ENCODE data around the gene IPCEF1.

IPCEF1 gene

DNA sequence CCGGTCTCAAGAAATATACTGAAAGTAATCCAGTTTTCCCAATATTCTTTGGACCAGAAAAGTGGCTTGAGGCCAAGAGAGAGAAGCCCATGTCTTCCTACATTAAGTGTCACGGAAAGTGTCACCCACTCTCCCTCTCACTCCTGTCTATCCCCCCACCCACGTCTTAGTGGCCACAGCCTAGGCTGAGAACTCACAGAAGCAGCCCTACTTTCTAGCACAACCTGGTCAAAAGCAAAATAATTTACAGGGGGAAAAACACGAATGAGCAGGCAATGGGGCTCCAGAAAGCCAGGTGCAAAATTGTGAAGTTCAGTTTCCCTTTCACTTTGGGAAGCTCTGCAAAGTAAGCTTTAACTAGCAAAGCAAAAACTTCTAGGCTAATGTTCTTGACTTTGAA lies 199.5 kb downstream of the IPCEF1 start:
- no peak for DNase-seq
- in situ Hi-C loops (cut with HindIII; ENCODE audit: low pct_ligation_motif_present, low sequenced_read_pairs) = no loop called here
- TF ChIP-seq, protein P1, sequence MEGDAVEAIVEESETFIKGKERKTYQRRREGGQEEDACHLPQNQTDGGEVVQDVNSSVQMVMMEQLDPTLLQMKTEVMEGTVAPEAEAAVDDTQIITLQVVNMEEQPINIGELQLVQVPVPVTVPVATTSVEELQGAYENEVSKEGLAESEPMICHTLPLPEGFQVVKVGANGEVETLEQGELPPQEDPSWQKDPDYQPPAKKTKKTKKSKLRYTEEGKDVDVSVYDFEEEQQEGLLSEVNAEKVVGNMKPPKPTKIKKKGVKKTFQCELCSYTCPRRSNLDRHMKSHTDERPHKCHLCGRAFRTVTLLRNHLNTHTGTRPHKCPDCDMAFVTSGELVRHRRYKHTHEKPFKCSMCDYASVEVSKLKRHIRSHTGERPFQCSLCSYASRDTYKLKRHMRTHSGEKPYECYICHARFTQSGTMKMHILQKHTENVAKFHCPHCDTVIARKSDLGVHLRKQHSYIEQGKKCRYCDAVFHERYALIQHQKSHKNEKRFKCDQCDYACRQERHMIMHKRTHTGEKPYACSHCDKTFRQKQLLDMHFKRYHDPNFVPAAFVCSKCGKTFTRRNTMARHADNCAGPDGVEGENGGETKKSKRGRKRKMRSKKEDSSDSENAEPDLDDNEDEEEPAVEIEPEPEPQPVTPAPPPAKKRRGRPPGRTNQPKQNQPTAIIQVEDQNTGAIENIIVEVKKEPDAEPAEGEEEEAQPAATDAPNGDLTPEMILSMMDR (IDR thresholded peaks at IDR 0.05; ENCODE audit: low read depth, low read length, missing control alignments) = no peak
- Histone ChIP-seq H3K36me3 (replicated peaks) (no peaks in the 10 kb centered on the region), H3K4me3 (ENCODE audit: low read depth, low read length) (no peak overlapping the region), H3K27ac (no peak overlapping the region), H3K27me3 (replicated peaks) (no peaks in the 10 kb centered on the region)

DNA sequence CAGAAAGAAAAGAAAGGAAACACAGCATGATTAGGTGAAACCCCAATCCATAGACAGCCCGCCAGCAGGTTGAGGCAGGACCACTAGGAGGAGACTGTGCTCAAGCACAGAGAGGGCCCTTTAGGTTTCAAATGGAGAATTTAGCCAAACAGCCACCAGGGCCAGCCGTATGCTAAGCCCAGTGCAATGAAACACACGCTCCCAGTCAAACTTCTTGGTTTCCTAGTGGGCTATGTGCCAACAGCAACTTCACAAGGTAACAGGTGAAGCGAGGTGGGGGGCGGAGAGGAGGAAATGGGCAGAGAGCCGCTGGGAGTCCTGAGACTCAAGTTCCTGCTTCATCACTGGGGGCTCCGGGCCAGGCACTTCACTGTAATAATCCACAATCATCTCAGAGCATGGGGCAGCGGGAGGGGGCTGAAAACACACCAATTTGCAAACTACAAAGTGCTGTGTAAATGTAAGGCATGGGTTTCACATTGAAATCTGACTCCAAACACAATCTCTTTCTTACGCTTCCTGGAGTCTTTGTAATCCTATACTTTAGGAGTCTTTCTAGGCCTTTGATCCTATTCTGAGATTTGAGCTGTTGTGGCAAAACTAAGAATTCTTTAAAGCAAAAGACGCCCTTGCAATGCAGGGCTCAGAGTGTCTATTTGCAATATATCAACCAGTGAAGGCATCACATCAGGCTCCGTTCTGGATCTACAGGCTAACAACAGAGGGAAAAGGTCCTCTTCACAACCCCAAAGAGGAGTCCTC lies 200.3 kb downstream of the IPCEF1 start:
- Histone ChIP-seq H3K27me3 (replicated peaks) (no peaks in the 10 kb centered on the region), H3K36me3 (replicated peaks) (no peaks in the 10 kb centered on the region), H3K27ac (no peak overlapping the region), H3K4me3 (ENCODE audit: low read depth, low read length) (no peak overlapping the region)
- TF ChIP-seq, protein P1 (IDR thresholded peaks at IDR 0.05; ENCODE audit: low read depth, low read length, missing control alignments) = peak; percentile 97
- in situ Hi-C loops (cut with HindIII; ENCODE audit: low pct_ligation_motif_present, low sequenced_read_pairs) = no loop called here
- peak; percentile 47 for DNase-seq

DNA sequence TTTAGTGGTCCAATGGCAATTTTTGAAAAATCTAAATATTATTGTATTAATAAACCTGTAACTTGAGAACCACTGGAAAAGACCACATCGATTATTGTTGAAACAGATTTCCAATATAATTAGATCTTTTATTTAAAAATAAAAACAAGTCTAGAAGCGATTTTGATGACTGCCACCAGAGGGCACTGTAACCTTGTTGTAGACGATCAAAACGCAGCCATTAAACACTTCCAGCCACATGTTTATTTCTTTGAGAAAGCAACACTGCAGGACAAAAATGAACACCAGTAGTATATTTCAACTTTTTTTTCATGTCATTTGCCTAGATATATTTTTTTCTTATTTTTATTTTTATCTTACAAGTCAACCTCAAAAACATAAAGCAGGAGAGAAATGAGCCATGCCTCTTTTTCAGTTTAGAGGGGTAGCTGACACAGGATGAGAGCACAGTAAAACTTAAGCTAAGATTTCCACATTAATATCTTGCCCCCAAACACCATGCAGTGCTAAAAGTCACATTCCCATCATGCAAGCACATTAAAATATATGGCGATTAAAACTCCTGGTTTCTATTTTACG lies 202.1 kb downstream of the IPCEF1 start:
- TF ChIP-seq, protein P1 (IDR thresholded peaks at IDR 0.05; ENCODE audit: low read depth, low read length, missing control alignments) = peak; percentile 70
- Histone ChIP-seq H3K36me3 (replicated peaks) (no peaks in the 10 kb centered on the region), H3K4me3 (ENCODE audit: low read depth, low read length) (no peak overlapping the region), H3K27me3 (replicated peaks) (no peaks in the 10 kb centered on the region), H3K27ac (no peak overlapping the region)
- in situ Hi-C loops (cut with HindIII; ENCODE audit: low pct_ligation_motif_present, low sequenced_read_pairs) = no loop called here
- DNase-seq = peak; percentile 47

DNA sequence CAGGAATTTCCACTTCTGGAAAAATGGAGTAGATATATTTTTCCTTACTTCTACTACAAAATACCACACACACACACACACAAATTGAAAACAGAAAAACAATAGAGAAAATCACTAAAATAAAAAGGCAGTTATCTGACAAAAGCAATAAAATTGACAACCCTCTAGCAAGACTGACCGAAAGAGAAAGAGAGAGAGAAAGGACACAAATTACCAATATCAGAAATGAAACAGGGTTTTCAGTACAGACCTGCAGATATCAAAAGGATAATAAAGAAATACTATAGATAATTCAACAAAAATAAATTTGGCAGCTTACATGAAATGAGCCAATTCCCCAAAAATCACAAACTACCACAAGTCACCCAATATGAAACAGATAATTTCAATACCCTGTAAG lies 212.8 kb downstream of the IPCEF1 start:
- DNase-seq = no peak
- H3K36me3 ChIP-seq (replicated peaks) = no peaks in the 10 kb centered on the region
- no peak overlapping the region for H3K4me3 ChIP-seq (ENCODE audit: low read depth, low read length)
- TF ChIP-seq, protein P1 (IDR thresholded peaks at IDR 0.05; ENCODE audit: low read depth, low read length, missing control alignments) = no peak
- H3K27ac ChIP-seq = no peak overlapping the region
- H3K27me3 ChIP-seq (replicated peaks) = no peaks in the 10 kb centered on the region
- in situ Hi-C loops (cut with HindIII; ENCODE audit: low pct_ligation_motif_present, low sequenced_read_pairs) = no loop called here

DNA sequence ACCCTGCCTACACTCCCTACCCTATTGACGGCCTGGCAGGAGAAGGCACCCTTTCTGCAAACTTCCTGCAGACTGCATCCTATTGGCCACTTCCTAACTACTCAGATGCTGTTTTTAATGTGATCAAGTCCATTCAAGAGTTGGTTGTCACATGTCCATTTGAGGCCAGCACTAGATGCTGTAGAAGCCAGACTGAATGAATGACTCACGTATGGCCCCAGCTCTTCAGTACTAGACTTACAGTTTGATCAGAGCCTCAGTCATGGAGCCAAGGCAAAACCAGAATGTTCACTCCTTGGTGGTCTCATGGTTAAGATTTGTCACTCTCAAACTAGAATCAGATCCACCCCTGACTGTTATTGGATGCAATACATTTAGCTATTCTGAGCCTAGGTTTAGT lies 215.9 kb downstream of the IPCEF1 start:
- H3K27ac ChIP-seq = no peak overlapping the region
- TF ChIP-seq, protein P1 (IDR thresholded peaks at IDR 0.05; ENCODE audit: low read depth, low read length, missing control alignments) = no peak
- H3K27me3 ChIP-seq (replicated peaks) = no peaks in the 10 kb centered on the region
- DNase-seq = no peak
- no peaks in the 10 kb centered on the region for H3K36me3 ChIP-seq (replicated peaks)
- in situ Hi-C loops (cut with HindIII; ENCODE audit: low pct_ligation_motif_present, low sequenced_read_pairs) = no loop called here
- no peak overlapping the region for H3K4me3 ChIP-seq (ENCODE audit: low read depth, low read length)

Measured in brain microvascular endothelial cell (primary cell).